HG03045 (cell line): ENCODE results near the gene FARP1.
"Not testable (repeated sequence)": the region's sequence is repeated elsewhere in the genome, so short reads cannot be mapped to it uniquely, and the experiment has no call there.

ENCODE experiments used
- ATAC-seq: cut with Tn5 transposase; IDR thresholded peaks from one replicate; pipeline ENCODE4 v1.9.1; 2021; ENCODE audit warnings: mild to moderate bottlenecking, moderate library complexity; ENCODE audit not compliant: unreplicated experiment

The FARP1 gene

DNA sequence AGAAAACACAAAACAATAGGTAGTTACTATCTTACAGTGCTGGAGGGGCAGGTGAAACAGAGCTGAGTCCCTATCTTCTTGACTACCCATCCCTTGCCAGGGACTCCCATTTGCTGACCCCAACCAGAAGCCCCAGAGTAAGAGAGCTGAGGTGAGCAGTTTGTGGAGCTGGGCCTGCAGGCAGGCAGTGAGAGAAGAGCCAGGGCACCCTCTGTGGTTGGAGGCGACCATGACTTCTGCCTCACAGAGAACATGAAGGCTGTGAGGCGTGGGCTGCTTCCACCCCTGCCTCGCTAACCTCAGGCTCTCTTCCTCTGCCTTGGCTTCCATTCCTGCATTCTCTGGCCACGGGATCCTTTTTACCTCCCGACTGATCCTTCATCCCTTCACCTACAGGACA lies 81.7 kb downstream of the FARP1 start:
- ATAC-seq = no peak

DNA sequence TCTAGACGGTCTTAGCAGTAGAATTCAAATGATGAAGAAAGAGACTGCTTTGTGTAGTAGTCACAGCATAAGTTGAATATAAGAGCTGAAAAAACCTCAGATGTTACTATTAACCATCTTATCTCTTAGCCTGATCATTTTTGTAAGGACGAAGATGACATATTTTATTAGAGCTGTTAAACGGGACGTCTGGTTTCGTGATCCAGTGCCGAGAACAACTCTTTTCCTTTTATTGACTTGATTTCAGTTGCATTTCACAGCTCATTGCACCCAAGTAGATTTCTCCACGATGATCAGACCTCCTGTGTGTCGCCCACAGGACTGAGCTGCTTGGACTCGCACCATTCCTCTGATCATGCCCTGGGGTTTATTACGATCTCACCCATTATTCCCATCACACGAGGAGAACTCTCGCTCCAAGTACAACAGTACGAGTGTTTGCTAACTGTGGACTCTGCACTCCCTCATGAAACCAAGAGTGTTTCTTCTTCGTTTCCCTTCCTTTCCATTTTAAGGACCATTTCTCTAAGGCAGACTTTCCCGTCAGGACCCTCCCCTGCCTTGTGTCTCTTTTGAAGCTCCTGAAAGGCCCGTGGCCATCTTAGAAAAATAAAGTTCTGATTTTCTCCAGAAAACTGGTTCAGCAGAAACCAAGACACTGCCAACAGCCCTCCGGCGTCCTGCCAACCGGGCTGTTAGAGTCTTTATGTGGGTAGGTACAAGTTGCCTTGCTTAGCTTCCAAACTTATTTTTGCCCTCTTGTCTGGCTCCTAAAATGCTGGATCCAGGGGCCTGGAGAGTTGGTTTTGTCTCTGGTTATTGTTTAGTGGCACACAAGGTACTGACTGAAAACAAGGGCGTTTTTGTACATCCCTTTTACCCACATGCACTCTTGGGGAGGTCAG lies 82.4 kb downstream of the FARP1 start:
- ATAC-seq = no peak

DNA sequence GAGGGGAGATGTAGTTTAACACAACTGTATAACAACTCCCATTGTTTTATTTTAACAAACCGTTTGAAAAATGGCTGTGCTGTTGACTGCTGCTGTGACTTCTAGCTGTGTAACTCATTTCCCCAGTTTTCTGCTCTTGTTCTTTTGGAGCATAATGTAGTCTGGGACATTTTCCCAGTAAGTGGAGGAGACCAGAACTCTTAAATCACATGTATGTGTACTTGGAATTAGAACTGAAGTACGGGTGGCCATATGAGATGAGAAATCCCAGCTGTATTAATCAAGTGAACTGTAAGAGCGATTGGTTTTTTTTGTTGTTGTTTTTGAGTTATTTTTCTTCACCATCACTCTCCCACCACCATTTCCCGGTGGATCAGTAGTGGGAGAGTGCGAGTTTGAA lies 83.6 kb downstream of the FARP1 start:
- no peak for ATAC-seq

DNA sequence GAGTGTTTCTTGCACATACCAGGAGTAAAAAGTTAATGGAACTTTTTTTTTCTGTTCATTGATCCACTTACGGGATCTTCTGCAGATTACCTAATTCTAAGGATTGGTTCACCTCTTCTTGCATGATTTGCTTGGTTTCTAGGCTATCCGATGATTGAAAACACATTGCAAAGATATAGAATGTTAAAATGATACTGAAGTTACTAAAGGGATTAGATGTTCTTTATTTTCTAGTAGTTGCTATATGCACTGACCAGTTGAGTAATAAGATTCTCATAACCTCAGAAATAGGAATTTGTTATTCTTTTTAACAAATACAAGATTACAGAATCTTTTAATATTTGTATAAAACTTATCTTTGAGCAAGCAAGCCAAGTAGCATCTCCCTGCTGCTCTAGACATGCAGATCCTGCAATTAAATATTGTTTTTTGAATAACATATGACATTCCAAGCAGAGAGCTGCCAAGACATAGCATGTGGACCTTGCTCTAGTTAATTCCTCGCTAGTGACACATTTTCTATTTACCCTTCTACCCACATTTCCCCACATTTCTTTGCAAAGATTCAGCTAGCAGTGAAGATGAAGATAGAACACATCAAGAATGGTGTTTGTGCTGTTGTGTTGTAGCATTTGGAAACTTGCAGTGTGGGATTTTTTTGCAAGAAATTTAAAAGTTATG lies 85.9 kb downstream of the FARP1 start:
- no peak for ATAC-seq

DNA sequence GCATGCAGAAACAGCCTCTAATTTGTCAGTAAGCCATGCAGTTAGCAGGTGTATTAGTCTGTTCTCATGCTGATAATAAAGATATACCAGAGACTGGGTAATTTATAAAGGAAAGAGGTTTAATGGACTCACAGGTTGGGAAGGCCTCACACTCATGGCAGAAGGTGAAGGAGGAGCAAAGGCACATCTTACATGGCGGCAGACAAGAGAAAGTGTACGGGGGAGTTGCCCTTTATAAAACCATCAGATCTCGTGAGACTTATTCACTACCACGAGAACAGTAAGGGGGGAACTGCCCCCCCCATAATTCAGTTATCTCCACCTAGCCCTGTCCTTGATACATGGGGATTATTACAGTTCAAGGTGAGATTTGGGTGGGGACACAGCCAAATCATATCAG lies 87.9 kb downstream of the FARP1 start:
- ATAC-seq = not testable (repeated sequence)

DNA sequence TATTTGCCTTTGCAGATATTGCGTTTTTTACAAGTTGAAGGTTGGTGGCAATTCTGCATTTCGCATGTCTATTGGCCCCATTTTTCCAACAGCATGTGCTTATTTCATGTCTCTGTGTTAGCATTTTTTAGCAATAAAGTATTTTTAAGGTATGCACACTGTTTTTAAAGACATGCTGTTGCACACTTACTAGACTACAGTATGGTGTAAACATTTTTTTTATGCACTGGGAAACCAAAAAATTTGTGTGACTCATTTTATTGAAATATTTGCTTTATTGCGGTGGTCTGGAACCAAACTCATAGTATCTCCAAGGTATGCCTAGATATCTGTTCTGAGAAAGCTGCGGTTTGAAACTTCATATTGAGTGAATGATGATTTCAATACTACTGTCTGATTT lies 89.6 kb downstream of the FARP1 start:
- ATAC-seq = no peak

DNA sequence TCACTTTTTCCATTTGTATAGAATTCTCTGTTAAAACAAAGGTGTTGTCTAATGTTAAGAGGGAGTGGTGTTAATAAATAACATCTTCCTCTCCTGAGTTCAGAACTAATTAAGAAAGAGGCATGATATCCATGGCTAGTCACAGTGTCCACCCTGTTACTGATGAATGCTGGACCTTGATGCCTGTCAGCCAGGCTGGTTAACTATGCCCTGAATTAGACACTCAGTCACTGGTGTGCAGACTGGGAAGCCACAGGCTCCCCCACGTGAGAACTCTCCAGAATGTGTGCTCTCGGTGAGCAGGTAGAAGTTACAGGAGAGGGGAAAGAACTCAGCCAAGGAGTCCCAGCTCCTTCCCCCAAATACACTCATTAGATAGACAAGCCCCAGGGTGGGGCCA lies 90.2 kb downstream of the FARP1 start:
- no peak for ATAC-seq

DNA sequence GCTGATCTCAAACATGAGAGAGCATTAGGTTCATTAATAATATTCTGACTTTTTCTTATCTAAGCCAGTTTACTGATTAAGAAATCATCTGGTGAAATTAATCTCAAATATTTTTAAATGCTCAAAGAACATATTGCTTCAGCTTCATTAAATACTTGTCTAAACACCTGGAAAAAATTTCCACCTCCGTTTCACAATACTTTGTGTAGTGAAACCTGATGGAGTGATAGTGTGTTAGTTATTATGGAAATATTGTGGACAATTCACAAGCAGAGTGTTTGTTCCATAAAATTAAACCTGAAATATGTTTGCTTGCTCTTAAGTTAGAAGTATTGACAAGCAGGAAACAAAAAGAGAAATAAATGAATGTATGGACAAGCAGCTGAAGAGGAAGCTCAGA lies 91.5 kb downstream of the FARP1 start:
- ATAC-seq = no peak

DNA sequence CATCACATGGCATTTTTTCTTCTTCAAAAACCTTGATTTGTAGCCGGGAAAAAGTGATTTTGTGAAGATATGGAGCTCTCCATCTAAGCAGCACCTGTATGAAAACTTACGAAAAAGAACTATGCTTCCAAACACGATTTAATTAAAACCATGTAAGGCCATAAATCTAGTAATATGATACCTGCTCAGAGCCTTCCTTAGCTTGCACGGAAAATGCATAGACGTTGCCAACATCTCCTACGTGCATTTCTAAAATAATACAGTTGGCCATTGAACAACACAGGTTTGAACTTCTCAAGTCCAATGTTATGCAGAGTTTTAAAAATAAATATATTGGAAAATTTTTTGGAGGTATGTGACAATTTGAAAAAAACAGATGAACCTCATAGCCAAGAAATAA lies 93.3 kb downstream of the FARP1 start:
- no peak for ATAC-seq

DNA sequence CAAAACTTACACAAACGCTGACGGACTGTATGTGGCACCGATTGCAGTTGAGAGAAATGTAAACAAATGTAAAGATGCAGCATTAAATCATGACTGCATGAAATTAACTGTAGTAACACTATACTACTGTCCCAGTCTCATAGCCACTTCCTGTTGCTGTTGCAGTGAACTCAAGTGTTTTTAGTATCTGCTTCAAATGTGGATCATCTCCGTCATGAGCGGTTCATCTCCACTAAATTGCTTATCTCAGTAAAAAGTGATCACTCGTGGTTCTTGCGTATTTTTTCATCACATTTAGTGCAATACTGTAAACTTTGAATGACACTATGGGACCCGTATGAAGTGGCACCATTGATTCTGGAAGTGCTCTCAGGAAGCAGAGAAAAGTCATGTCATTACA lies 94.4 kb downstream of the FARP1 start:
- ATAC-seq = no peak

DNA sequence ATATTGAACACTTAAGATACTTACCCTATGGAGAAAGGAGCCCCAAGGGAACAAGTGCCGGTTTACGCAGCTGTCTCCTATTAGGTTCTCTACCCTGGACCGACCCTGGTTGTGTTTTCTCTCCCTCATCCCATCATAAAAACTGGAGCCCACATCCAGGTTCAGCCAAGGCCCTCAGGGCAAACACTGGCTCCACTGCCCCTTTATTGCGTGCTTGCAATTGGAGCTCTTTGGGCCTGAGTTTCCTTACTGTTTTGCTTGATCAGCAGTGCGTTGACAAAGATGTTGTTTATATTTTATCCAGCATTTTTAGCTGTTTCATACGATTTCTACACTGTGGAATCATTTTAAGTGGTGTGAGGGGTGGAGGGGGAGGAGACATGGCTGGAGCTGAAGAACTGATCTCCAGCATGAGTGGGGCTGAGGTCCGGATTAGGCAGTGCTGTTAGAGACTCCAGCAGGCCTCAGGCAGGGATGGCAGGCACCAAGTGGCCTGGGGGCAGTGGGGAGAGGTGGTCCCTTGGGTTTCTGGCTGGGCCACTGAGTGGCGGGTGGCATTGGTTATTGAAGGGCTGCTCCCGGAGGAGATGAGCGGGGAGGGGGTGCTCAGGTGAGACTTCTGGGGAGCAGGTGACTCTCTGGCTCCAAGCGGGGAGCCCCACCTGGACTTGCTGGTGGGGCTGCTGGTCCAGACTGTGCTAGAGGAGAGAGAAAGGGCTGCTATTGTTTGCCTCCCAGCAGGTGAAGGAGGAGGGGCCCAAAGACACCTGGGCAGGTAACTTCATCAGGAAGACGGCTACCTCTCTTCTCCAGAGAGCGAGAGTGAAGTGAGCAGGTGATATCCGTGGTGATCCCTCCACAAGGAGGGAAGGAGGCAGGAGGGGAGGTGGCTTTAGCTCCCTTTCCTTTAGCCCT lies 96.5 kb downstream of the FARP1 start:
- ATAC-seq = no peak

DNA sequence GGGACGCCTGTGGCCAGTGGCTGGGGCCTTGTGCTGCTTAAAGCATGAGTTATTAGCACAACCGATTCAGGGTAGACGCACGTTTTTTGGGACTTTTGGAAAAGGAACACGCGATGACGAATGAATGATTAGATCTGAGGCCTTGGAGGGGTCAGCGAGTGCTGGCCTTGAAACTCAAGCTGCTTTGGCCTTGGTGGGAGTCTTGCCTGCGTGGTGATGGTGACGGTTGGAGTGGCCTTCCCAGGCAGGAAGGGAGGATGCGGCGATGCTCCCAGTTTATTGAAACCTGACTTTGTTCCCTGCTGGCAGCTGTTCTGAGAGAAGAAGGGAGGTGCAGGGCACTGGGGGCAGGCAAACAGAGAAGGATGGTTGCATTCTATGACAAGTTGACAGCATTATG lies 97.2 kb downstream of the FARP1 start:
- ATAC-seq = no peak

DNA sequence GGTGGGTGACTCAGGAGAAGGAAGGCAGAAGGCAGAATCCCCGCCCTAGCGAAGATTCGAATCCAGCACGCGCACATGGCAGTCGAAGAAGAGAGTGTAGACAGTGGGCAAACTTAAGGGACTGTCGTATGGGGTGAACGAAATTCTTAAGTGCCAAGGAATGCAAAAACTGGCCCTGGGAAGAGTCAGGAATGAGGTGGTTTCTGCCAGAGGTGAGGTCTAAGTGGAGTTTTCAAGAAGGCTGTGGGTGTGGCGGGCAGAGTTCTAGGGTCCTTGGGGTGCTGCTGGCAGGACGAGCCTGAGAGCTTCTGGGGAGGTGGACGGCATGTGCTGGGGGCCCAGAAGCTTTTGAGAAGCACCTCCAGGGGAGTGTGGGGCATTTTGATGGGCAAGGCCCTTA lies 98.1 kb downstream of the FARP1 start:
- no peak for ATAC-seq

DNA sequence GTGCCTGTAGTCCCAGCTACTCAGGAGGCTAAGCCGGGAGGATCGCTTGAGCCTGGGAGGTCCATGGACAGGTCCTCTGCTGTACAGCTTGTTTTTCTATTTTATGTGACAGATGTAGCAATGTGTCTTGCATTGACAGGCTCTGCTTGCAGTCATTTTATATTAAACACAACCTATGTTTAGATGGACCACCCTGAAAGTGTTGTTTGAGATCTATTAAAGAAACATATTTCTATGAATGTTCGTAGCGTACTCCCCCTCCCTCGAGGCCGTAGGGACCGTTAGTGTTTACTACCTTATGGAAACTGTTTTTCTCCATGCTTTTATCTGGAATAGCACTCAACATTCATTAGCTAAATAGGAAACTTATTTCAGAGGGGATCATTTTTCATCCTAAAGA lies 99.1 kb downstream of the FARP1 start:
- no peak for ATAC-seq

DNA sequence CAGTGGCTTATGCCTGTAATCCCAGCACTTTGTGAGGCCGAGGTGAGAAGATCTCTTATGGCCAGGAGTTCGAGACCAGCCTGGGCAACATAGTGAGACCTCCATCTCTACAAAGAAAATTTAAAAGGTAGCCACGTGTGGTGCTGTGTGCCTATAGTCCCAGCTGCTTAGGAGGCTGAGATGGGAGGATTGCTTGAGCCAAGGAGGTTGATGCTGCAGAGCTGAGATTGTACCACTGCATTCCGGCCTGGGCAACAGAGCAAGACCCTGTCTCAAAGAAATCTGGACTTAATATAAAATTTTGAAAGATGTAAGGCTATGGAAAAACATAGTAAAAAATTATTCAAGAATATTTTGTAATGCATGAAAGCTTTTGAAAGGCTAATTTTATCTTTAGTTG lies 99.5 kb downstream of the FARP1 start:
- ATAC-seq = no peak

DNA sequence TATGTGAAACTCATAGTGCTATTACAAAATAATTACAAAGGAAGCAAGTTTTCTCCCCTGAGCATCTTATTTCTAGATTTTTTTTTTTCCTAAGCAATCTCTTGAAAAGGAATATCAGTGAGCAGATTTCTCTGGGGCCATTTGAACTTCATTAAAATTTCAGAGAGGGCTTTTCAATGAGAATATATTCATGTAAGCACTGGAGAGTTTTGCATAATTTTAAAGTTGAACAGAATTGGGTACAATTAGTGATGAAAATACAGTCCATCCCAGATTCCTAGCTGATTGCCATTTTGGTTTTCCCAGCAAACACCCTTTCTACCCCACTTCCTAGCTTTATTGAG lies 101.0 kb downstream of the FARP1 start:
- no peak for ATAC-seq

DNA sequence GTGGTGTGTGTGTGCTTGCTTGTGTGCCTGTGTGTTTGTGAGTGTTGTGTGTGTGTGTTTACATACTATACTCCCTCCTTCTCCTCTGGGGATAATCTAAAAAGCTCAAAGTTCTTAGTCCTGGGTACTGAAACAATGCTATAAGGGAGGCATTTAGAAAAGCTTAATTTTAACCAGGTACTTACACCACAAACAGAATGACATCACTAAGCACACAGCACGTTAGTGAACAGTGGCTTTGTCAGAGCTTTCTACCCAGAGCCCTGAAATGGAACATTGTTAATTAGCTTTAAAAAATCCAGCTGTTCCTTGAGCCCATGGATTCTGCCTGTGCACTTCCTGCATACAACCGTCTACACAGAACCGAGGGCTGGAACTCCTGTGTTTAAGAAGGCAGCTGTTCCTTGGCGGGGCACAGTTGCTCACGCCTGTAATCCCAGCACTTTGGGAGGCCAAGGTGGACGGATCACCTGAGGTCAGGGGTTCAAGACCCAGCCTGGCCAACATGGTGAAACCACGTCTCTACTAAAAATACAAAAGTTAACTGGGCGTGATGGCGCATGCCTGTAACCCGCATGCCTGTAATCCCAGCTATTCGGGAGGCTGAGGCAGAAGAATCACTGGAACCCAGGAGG lies 103.8 kb downstream of the FARP1 start:
- no peak for ATAC-seq

DNA sequence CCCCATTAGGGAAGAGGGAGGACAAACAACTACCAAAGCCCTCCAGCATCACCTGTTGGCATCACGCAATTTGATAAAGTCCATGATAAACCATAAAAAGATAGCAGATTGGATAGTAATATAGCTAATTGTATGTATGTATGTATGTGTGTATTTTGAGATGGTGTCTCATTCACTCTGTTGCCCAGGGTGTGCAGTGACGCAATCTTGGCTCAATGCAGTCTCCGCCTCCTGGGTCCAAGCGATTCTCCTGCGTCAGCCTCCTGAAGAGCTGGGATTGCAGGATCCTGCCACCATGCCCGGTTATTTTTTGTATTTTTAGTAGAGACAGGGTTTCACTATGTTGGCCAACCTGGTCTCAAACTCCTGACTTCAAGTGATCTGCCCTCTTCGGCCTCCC lies 108.8 kb downstream of the FARP1 start:
- ATAC-seq = no peak

DNA sequence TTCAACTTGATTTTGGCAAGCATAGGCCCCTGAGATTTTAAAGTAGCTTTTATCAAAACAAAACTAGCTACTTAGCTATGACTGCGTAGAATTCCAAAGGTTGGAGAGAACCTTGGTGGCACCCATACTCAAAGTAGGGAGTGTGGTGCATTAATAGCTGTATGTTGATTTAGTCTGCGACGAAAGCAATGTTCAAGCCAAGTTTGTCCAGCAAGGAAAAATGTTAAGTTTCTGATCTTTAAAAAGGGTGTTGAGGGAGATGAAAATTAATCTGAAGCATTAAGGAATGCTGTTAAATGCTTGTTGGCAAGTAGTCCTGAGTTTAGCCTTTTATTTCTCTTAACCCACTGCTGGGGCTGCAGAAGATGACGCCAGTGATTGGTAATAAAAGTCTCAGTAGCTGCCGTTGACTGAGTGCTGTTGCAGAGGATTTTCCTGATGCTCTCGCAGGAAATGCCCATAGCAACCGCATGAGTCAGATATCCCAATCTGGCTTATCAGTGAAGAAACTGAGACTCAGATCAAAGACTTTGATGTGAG lies 110.1 kb downstream of the FARP1 start:
- no peak for ATAC-seq

DNA sequence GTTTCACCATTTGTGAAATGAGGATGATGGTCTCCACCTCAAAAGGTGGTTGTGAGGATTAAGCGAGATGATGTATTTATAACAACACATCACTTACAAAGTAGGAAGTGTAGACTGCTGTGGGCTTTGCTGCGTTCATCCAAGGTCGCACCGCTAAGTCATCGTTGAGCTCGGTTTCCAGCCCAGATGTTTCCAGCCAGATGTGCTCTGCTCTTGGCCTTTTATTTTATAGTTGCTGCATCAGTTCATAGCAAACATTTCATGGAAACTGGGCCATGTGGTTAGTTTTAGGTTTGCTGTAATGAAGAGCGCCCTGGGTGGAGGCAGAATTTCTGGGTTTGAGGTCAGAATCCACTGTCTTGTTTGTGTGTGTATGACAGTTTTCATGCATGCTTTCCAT lies 110.6 kb downstream of the FARP1 start:
- ATAC-seq = no peak

DNA sequence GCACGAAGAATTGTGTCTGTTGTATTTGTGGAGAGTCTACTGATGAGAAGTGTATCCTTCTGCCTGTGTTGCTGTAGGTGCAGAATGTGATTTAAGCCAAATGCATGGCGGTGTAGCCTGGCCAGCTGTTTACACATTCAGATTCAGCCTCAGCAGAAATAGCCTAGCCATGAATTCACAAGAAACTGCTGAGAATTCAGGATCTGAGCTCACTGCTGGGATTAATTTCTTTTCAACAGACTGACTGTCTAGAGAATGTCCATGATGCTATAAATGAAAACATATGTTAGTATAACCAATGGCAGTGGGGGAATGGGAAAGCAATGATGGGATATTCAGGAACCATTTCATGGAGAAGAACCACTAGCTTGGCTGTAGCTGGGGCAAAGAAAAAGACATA lies 111.6 kb downstream of the FARP1 start:
- no peak for ATAC-seq
